Mucosa of rectum (tissue), 2 donors: ENCODE data around the gene GTPBP2.

Experiments used
- H3K27ac ChIP-seq, 2 donors: one replicate each; pipeline ENCODE4 v1.7.0; 2013; ENCODE audit warnings: inconsistent platforms in 2 of 2, low read depth in 2 of 2, low read length in 2 of 2
- H3K27me3 ChIP-seq, 2 donors: one replicate each; pipeline ENCODE4 v1.7.0; 2013; ENCODE audit warnings: low read length in 2 of 2; ENCODE audit not compliant: control insufficient read depth in 2 of 2, insufficient read depth in 2 of 2
- H3K36me3 ChIP-seq, 2 donors: one replicate each; pipeline ENCODE4 v1.7.0; 2013; ENCODE audit warnings: low read length in 2 of 2; ENCODE audit not compliant: control insufficient read depth in 2 of 2, insufficient read depth in 2 of 2
- H3K4me1 ChIP-seq, 2 donors: one replicate each; pipeline ENCODE4 v1.7.0; 2013; ENCODE audit warnings: low read length in 2 of 2, mild to moderate bottlenecking in 1 of 2; ENCODE audit not compliant: control insufficient read depth in 2 of 2, insufficient read depth in 2 of 2
- H3K4me3 ChIP-seq, 2 donors: one replicate each; pipeline ENCODE4 v1.7.0; 2013; ENCODE audit warnings: low read length in 2 of 2
- H3K9ac ChIP-seq, 2 donors: one replicate each; pipeline ENCODE4 v1.7.0; 2013; ENCODE audit warnings: low read length in 2 of 2, low read depth in 1 of 2, mild to moderate bottlenecking in 1 of 2
- H3K9me3 ChIP-seq, 2 donors: one replicate each; pipeline ENCODE4 v1.7.0; 2013; ENCODE audit warnings: low read length in 2 of 2; ENCODE audit not compliant: control insufficient read depth in 2 of 2
- donor health status: healthy.
- donor health status: Normal muscosa, but diverticular disease.

Gene GTPBP2

DNA sequence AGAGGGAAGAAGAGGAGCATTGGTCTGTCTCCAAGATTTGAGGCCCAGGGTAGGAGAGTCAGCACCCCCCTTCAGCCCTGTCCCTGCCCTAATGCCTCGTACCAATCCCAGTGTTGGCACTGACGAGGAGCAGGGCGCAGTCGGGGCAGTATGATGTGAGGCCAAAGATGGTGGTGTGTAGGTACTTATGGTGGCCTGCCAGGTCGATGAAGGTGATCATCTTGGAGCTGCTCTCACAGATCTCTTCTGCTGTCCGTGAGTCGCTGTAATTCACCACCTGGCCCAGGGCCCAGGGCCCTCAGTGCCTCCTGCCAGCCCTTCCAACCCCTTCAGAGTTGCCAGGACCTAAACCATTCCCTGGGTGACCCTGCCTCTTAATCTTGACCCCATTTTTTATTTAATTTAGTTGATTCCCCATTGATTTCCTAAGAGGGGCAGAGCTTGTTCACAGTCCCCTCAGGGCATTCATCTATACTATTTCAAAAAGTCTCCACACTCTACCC lies 4.2 kb downstream of the GTPBP2 start:
- no peaks in the 10 kb centered on the region for H3K9me3 ChIP-seq
- peaks cover 9 to 10% of the 10 kb centered on the region in 2 donors for H3K4me1 ChIP-seq
- H3K4me3 ChIP-seq: no peak overlapping the region
- no peaks in the 10 kb centered on the region for H3K27me3 ChIP-seq
- H3K36me3 ChIP-seq: peaks cover 58 to 63% of the 10 kb centered on the region in 2 donors
- H3K9ac ChIP-seq: no peak overlapping the region
- no peak overlapping the region for H3K27ac ChIP-seq

GRCh38 chr6:43623880-43624785 lies 4.9 kb downstream of the GTPBP2 start:
- Histone ChIP-seq H3K9me3 (no peaks in the 10 kb centered on the region), H3K4me1 (peaks cover 9% of the 10 kb centered on the region in 2 donors), H3K36me3 (peaks cover 59 to 70% of the 10 kb centered on the region in 2 donors), H3K27me3 (no peaks in the 10 kb centered on the region), H3K27ac (no peak overlapping the region), H3K4me3 (no peak overlapping the region), H3K9ac (no peak overlapping the region)

GRCh38 chr6:43622541-43622940 lies 6.5 kb downstream of the GTPBP2 start:
- peaks cover 59 to 72% of the 10 kb centered on the region in 2 donors for H3K36me3 ChIP-seq

GRCh38 chr6:43621836-43622180 lies 7.3 kb downstream of the GTPBP2 start:
- no peaks in the 10 kb centered on the region for H3K27me3 ChIP-seq
- H3K36me3 ChIP-seq: peaks cover 59 to 69% of the 10 kb centered on the region in 2 donors

More at GRCh38 chr6:43622541-43622940, 6.5 kb downstream of the GTPBP2 start:
- Histone ChIP-seq H3K4me3 (no peak overlapping the region), H3K27me3 (no peaks in the 10 kb centered on the region), H3K4me1 (peaks cover 7 to 8% of the 10 kb centered on the region in 2 donors), H3K9me3 (no peaks in the 10 kb centered on the region), H3K27ac (no peak overlapping the region), H3K9ac (no peak overlapping the region)

GRCh38 chr6:43621078-43621835 lies 7.8 kb downstream of the GTPBP2 start:
- H3K27me3 ChIP-seq: no peaks in the 10 kb centered on the region
- H3K4me3 ChIP-seq: no peak overlapping the region
- H3K9me3 ChIP-seq: no peaks in the 10 kb centered on the region
- no peaks in the 10 kb centered on the region for H3K4me1 ChIP-seq
- H3K27ac ChIP-seq: no peak overlapping the region
- H3K36me3 ChIP-seq: peaks cover 58 to 66% of the 10 kb centered on the region in 2 donors
- H3K9ac ChIP-seq: no peak overlapping the region

More at GRCh38 chr6:43621836-43622180, 7.3 kb downstream of the GTPBP2 start:
- H3K9me3 ChIP-seq: no peaks in the 10 kb centered on the region
- H3K4me1 ChIP-seq: peaks cover under 1% of the 10 kb centered on the region in 2 donors
- H3K9ac ChIP-seq: no peak overlapping the region
- H3K4me3 ChIP-seq: no peak overlapping the region
- H3K27ac ChIP-seq: no peak overlapping the region

DNA sequence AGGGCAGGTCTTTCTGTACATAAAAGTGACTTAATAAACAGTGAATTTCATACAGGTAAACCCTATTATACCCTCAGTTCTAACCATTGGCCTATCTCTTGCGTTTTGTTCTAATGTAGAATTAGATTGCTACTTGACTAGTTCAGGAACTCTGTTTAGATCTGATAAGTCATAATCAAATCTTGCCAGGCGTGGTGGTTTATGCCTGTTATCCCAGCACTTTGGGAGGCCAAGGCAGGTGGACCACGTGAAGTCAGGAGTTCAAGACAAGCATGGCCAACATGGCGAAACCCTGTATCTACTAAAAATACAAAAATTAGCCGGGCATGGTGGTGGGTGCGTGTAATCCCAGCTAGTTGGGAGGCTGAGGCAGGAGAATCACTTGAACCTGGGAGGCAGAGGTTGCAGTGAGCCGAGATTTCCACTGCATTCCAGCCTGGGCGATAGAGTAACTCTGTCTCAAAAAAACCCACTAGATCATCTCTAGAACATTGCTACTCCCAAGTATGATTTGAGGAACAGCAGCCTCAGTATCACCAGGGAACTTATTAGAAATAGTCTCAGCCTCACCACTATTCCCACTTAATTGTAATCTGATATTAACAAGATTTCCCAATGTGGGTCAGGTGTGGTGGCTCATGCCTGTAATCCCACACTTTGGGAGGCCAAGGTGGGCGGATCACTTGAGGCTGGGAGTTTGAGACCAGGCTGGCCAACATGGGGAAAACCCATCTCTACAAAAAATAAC lies 12.2 kb downstream of the GTPBP2 start:
- Histone ChIP-seq H3K4me1 (no peaks in the 10 kb centered on the region), H3K9me3 (no peaks in the 10 kb centered on the region), H3K27me3 (no peaks in the 10 kb centered on the region), H3K36me3 (peaks cover 31 to 42% of the 10 kb centered on the region in 2 donors), H3K27ac (no peak overlapping the region), H3K4me3 (no peak overlapping the region), H3K9ac (no peak overlapping the region)

GRCh38 chr6:43614396-43614730 lies 14.7 kb downstream of the GTPBP2 start:
- Histone ChIP-seq H3K9ac (no peak overlapping the region), H3K27me3 (no peaks in the 10 kb centered on the region), H3K36me3 (peaks cover 16 to 27% of the 10 kb centered on the region in 2 donors)

GRCh38 chr6:43613721-43614395 lies 15.2 kb downstream of the GTPBP2 start:
- no peak overlapping the region for H3K4me3 ChIP-seq
- H3K4me1 ChIP-seq: no peaks in the 10 kb centered on the region
- no peaks in the 10 kb centered on the region for H3K9me3 ChIP-seq
- no peak overlapping the region for H3K9ac ChIP-seq
- H3K27ac ChIP-seq: no peak overlapping the region
- H3K36me3 ChIP-seq: peaks cover 16 to 23% of the 10 kb centered on the region in 2 donors
- no peaks in the 10 kb centered on the region for H3K27me3 ChIP-seq

More at GRCh38 chr6:43614396-43614730, 14.7 kb downstream of the GTPBP2 start:
- no peaks in the 10 kb centered on the region for H3K9me3 ChIP-seq
- H3K27ac ChIP-seq: no peak overlapping the region
- H3K4me1 ChIP-seq: no peaks in the 10 kb centered on the region
- no peak overlapping the region for H3K4me3 ChIP-seq

GRCh38 chr6:43610431-43610830 lies 18.6 kb downstream of the GTPBP2 start:
- no peaks in the 10 kb centered on the region for H3K27me3 ChIP-seq
- H3K4me3 ChIP-seq: no peak overlapping the region
- no peaks in the 10 kb centered on the region for H3K9me3 ChIP-seq
- H3K27ac ChIP-seq: no peak overlapping the region
- no peaks in the 10 kb centered on the region for H3K4me1 ChIP-seq
- no peak overlapping the region for H3K9ac ChIP-seq
- H3K36me3 ChIP-seq: peaks cover 16 to 23% of the 10 kb centered on the region in 2 donors
